NB4 (cell line): ENCODE measurements around the gene SMURF2.

Source experiments
- CTCF ChIP-seq: IDR thresholded peaks from one replicate; pipeline ENCODE4 v1.5.1; 2012; ENCODE audit warnings: low read depth, low read length
- MAX ChIP-seq: IDR thresholded peaks from 2 replicates; pipeline ENCODE4 v1.6.1; 2011; ENCODE audit warnings: low read depth, low read length
- POLR2A ChIP-seq: IDR thresholded peaks from 2 replicates; pipeline ENCODE4 v1.6.1; 2011; ENCODE audit warnings: mild to moderate bottlenecking; ENCODE audit not compliant: insufficient read length; ENCODE audit errors: extremely low read depth

GRCh38 chr17:64502809-64503208 is 159.3 kb downstream of the SMURF2 start:
- TF ChIP-seq POLR2A (no peak), MAX (no peak), CTCF (no peak)
